Activated T-cell treated with anti-CD3 and anti-CD28 coated beads for 48 hours (primary cell): ENCODE data around the gene NFAT5.
"Not testable (repeated sequence)": the region's sequence is repeated elsewhere in the genome, so short reads cannot be mapped to it uniquely, and the experiment has no call there.

Experiments
- DNase-seq: peaks from one replicate; pipeline ENCODE4 v3.0.0-alpha.2; 2020; ENCODE audit warnings: low read depth

Gene NFAT5

DNA sequence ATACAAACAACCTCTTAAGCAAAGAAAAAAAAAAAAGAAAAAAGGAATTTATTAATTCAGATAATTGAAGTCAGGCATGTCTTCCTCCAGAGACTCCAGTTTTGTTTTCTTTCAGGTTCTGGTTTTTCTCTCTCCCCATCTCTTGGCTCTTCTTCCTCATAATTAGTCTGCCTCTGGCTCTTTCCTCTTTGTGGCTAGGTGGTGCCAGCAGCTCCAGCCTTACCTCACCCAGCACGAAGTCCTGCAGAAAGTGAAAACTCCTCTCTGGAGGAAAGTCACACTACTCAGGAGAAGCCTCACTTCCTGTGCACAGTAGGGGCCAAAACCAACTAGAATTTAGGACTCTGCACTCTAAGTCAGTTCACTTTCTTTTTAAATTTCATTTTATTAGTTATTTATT is 10.3 kb upstream of the NFAT5 start:
- DNase-seq = no peak

DNA sequence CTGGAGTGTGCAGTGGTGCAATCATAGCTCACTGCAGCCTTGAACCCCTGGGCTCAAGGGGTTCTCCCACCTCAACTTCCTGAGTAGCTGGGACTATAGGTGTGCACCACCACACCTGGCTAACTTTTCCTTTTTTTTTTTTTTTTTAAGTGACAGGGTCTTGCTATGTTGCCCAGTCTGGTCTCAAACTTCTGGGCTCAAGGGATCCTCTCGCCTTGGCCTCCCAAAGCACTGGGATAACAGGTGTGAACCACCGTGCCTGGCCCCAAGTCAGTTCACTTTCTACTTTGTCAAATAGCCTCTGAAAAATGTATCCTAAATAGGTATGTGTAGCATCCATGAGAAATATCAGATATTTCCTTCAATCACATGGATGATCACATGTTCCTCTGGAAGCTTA is 9.9 kb upstream of the NFAT5 start:
- DNase-seq = no peak

DNA sequence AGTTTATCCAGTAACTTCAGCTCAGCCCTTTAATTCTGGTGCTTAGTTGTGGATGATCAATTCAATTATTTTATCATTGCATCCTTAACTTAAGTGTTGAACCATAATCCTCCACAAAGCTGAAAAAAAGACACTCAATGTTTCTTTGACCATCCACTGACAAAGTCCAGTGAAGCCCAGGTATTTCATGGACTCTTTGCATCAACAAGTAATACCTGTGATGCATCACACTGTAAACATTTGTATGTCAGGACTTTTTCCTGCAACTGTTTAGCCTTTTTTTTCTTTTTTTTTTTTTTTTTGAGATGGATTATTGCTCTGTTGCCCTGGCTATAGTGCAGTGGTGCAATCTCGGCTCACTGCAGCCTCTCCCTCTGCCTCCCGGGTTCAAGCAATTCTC is 6.6 kb upstream of the NFAT5 start:
- no peak for DNase-seq

DNA sequence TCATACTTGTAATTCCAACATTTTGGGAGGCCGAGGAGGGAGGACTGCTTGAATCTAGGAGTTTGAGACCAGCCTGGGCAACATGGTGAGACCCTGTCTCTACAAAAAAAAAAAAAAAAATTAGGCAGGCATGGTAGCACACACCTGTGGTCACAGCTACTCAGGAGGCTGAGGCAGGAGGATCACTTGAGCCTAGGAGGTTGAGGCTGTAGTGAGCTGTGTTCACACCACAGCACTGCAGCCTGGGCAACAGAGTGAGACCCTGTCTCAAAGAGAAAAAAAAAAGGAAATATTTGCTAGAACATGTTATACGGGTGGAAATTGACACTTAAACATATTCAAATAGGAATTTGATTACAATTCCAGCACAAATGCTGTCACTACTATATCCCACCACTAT is 4.4 kb upstream of the NFAT5 start:
- DNase-seq = not testable (repeated sequence)

DNA sequence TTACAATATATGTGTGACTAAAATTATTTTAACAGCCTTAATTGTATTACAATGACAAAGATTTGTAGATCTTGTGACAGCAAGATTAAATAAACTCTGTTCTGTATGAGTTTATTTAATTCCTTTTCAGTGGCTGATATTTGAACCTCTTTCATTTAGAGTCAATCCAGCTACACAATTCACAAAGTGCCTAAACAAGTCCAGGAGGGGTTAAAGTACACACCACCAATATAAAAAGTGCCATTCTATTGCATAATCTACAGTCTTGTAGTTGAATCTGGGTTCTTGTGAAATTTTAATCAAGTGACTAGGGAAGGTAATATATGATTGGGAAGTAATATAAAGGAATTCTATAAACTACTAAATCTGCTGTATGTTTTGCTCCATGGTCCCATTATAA is 3.9 kb upstream of the NFAT5 start:
- no peak for DNase-seq

DNA sequence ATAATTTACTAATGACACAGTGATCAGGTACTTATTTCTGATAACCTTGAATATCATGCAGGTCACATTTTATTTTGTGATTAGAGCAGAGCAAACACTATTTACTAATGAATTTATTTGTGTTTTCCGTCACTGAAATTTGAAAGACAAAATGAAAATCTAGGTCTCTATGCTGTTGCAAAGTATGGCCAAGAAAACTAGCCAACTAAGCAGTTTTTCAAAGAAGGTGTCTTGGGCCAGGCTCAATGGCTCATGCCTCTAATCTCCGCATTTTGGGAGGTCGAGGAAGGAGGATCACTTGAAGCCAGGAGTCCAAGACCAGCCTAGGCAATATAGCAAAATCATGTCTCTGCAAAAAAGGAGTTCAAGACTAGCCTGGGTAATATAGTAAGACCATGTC is 3.0 kb upstream of the NFAT5 start:
- DNase-seq = no peak

DNA sequence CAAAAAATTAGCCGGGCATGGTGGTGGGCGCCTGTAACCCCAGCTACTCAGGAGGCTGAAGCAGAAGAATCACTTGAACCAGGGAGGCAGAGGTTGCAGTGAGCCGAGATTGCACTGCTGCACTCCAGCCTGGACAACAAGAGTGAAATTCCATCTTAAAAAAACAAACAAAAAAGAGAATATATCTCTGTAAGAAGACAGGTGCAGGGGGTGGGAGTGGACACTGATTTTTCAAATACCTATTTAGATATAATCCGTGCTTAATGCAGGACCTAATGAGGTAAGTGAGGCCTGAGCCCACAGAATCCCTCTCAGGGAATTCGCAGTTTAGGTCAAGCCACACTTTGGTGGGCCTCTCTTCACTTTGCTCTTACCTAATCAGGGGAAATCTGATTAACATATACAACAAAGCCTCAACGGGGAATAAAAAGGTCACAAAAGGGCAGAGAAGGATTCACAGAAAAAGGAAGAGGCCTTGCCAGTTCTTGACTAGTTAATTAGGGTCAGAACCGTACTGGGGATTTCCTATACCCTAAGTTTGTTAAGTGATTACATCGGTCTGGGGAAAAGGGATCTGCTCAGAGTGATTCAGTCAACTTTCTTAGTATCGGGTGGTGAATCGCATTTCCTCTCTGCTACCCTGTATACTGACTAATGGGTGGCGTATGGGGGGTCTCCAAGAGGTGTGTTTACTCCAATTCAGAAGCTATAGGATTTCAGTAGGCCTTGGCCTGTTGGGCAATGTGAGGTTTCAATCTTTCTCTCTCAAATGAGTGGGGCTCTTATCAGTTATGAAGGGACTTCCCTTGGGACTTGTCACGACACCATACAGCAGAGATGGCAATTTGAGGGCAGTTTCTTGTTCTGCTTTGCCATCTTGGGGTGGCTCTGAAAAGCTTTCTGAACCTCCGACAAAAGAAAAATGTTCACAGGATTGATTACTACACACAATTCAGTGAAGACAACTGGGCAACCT is 1.9 kb upstream of the NFAT5 start:
- peak; percentile 43 for DNase-seq

DNA sequence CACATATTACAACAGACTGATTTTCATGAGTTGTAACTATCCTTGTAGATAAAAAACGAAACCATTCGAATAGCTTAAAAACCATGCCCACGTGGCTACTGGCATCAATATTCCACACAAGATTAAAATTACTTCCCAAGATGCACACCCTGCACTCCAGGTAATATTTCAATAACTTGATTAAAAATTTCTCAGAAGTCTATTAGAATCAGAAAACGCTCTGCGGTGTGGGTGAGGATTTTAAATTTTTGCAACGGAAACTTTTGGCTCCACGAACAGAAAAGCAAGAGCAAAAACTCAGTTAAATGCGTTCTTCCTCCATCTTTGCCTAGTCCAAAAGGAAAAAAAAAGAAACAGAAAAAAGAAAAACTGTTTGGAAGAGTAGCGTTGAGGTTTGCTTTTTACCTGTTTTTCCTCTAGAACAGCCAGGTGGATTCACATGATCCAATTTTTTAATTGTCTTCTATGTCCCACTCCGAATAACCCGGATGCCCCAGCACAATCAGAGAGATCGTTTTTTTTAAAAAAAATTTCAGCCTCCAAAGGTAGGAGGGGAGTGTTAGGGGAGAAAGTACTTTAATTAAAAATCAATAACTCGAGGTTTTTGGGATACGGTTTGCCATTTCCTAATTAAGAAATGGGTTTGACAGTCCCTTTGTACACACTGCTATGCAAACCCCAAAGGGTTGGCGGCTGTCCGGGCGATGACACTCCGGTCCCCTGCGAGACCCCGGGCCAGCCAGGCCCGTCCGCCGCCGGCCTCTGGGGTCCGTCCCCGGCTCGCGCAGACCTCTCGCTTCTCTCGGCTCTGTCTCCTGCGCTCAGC is 708 bp upstream of the NFAT5 start:
- DNase-seq = no peak

DNA sequence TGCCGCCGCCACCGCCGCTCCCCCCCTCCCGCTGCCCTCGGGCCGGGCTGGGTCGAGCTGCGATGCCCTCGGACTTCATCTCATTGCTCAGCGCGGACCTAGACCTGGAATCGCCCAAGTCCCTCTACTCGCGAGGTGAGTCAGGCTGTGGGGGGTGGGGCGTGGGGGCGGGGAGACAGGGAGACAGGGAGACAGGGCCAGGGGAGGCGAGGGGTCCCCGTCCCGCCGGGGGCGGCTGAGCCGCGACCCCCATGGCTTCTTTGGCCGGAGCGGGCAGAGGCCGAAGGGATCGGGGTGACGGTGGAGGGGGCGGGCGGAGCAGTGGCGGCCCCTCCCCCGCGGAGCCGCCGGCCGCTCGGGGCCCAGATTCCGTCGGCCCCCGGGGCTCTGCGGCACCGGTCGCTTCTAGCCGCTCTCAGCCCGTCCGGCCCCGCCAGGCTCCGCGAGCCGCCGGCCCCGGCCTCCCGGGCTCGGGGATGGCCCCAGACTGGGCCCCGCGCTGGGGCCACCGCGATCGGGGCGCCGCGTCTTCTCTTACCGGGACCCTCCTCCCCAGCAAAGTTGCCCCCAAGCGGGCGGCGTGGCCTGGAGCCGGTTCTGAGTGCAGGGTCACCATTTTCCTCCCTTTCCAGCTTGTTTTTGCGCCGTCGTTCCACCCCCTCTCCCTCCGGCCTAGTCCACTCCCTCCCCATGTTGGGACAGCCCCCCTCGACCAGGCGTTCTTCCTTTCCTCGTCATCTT is 644 bp downstream of the NFAT5 start:
- peak; percentile 41 for DNase-seq

DNA sequence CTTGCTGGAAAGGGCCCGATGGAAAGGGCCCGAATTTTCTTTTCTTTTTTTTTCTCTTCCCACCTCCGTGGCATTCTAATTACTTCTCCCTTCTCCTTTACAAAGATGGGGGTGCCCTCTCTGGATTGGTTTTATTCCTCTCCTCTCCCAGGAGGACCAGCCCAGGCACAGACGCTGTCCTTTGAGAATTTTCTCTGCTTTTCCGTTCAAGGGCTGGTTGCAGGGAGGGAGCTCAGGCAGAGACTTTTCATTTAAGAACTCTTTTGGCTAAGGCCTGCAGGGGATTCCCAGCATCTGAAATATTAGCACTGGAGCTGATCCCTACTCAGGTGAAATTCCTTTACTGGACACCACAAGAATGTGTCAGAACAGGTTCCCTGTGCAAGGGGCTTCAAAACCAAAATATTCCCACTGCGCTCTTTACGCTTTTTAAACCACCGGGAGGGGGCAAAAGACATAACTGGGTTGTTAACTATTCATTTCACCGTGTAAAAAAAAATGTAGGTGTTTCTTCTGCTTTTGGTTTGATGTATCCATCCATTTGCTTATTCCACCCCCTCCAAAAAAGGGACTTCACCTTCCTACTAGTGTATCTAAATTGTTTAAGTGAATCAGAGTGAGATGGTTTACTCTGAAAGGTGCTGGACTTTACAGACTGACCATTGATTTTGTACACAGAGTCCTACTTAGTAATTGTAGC is 1.4 kb downstream of the NFAT5 start:
- DNase-seq = no peak

DNA sequence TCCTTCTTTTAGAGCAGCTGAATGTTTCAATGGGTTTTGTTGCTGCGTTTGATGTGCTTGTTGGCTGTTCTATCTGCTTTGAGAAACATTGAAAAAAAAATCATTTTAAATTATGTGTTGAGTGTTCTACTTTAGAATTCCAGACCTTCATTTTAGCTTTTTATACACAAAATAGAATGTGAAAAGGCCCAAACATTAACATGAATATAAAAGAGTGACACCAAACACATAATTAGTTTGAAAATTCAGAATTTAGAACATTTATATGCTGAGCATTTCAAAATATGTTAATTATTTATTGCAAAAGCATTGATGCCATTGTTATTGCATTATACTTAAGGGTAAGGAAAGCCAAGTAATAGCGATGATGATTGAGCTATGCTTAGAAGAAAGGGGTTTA is 2.9 kb downstream of the NFAT5 start:
- DNase-seq = no peak

DNA sequence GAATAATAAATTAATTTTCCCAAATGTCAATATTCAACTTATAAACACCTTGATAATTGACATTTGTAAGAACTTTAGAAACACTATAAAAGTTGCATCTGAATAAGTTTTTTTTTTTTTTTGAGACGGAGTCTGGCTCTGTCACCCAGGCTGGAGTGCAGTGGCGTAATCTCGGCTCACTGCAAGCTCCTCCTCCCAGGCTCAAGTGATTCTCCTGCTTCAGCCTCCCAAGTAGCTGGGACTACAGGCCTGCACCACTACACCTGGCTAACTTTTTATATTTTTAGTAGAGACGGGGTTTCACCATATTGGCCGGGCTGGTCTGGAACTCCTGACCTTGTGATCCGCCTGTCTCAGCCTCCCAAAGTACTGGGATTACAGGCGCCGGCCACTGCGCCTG is 13.0 kb downstream of the NFAT5 start:
- not testable (repeated sequence) for DNase-seq

DNA sequence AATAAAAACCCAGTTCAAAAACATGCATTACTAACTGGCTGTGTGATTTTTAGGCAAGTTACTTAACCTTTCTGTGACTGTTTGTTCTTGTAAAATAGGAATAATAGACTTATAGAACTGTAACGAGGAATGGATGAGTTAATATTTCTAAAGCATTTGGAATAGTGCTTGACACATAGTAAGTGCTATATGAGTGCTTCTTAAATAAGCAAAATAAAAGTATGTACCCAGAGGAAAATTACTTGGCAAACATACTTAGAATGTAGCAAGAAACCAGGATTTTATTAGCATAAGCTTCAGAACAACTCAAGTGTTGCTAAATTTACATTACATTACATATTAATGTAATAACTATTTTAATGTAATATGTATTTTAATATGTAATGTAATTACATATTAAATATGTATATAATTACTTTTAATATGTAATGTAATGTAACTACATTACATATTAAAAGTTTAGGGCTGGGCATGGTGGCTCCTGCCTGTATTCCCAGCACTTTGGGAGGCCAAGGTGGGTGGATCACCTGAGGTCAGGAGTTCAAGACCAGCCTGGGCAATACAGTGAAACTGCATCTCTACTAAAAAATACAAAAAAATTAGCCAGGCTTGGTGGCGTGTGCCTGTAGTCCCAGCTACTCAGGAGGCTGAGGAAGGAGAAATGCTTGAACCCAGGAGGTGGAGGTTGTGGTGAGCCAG is 14.2 kb downstream of the NFAT5 start:
- DNase-seq = no peak

DNA sequence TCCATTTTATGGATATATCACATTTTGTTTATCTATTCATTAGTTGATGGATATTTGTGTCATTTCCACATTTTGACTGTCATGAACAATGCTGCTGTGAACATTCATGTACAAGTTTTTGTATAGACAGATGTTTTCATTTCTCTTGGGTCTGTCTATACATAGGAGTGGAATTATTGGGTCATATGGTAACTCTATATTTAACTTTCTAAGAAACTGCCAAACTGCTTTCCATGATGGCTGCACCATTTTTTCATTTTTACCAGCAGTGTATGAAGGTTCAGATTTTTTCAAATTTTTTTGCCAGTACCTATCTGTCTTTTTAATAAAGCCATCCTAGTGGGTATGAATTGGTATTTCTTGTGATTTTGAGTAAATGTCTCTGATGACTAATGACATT is 15.5 kb downstream of the NFAT5 start:
- no peak for DNase-seq

DNA sequence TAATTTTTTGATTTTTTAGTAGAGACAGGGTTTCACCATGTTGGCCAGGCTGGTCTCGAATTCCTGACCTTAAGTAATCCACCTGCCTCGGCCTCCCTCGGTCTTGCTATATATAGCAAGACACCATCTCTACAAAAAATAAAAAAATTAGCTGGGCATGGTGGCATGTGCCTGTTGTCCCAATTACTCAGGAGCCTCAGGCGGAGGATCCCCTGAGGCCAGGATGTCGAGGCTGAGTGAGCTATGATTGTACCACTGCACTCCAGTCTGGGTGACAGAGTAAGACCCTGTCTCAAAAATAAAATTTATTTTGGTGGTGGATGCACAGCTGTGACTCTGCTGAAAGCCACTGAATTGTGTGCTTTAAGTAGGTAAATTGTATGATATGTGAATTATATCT is 18.7 kb downstream of the NFAT5 start:
- not testable (repeated sequence) for DNase-seq

DNA sequence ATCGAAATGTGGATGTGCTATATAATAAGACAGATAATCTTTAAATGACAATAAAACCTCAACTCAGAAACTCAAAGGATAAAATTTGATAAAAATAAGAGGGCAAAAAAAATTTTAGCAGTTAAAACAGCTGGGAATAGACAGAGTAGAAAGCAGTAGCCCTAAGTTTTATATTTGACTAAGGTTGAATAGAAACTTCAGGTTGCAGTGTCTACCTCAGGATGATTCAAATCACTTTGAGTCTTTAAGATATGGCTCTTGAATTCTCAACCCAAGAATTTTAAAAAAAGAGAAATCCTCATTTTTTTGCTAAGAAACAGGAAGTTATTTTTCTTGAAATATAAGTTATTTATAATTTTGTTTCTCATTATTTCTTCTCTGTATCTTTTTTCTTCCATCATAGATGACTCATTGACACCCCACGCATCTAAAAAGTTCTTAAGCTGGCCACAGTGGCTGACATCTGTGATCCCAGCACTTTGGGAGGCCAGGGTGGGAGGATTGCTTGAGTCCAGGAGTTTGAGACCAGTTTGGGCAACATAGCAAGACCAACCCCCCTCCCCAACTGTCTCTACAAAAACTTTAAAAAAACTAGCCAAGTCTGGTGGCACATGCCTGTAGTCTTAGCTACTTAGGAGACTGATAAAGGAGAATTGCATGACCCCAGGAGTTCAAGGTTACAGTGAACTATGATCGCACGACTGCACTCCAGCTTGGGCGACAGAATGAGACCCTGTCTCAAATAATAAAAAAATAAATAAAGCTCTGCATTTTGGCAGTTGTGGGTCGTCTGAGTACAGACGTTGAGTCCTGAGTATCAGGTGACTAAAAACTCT is 23.9 kb downstream of the NFAT5 start:
- no peak for DNase-seq

DNA sequence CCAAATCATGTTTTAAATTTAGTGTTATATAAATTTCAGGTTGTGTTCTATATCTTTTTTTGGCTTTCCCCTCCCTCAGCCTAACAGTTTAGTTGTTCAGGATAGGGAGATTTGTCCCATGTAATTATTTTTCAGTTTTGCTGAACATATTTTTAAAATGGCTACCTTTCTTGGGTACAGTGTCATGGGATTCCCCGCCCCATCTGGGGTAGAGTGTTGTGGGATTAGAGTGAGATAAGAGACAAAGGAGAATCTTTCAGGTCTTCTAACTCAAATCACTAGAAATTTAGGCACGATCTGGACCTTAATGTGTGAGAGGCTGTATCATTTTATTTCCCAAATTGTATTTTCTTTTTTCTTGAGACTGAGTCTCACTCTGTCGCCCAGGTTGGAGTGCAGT is 24.8 kb downstream of the NFAT5 start:
- DNase-seq = no peak

DNA sequence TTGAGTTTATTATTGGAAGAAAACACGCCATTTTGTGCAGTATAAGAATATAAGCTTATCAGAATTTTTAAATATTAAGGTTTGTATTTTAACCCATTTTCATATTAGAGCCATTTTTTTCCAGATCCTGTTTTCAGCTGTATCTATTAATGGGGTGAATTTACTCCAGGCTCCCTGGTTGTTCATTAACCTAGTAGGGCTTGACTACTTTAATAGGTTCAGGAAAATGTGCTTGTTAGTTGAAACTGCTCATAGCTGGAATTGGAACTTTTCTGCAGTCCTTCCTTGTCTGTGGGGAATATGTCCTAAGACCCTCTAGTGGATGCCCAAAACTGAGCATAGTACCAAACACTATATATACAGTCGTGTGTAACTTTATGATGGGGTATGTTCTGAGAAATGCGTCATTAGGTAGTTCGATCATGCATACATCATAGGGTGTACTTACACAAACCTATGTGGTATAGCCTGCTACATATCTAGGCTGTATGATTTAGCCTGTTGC is 28.0 kb downstream of the NFAT5 start:
- no peak for DNase-seq

DNA sequence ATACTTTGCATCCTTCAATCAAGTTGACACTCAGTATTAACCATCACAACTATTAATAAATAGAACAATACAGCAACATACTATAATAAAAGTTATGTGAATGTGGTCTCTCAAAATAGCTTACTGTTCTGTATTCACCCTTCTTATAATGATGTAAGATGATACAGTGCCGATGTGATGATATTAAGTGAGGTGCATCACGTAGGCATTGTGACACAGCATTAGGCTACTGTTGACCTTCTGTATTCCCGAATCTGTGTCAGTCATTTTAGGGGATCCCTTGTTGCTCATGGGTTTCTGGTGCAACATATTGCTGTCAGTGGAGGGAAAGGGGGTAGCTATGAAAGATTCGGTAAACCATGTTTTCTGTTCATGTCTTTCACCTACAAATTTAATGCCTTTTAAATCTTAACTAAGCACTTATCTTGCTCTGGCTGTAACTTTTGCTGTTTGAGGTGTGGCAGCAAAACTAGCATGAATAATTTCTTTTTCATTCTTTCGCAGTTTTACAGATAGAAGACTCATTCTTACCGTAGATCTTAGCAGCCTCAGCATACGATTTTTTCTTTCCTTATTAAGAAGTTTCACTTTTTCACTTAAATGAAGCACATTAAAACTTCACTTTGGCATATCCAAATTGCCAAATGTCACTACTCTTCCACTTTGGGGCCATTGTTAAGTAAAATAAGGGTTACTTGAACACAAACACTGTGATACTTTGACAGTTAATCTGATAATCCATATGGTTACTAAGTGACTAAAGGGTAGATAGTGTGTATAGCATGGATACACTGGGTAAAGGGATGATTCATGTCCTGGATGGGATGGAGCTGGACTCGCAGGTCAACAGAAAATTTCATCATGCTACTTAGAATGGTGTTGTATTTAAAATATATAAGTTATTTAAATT is 29.6 kb downstream of the NFAT5 start:
- no peak for DNase-seq
